ENCODE results near the gene CYSLTR2. TPM values are rescaled to one million over a fixed set of nuclear protein-coding genes. Genes with fewer than 3 reads are reported as not detected.
A peak's percentile ranks its signal among the peaks of the same experiment; 100 is the strongest.

Gene CYSLTR2
- total RNA-seq, 1 experiment from 2014 or later: not detected

DNA sequence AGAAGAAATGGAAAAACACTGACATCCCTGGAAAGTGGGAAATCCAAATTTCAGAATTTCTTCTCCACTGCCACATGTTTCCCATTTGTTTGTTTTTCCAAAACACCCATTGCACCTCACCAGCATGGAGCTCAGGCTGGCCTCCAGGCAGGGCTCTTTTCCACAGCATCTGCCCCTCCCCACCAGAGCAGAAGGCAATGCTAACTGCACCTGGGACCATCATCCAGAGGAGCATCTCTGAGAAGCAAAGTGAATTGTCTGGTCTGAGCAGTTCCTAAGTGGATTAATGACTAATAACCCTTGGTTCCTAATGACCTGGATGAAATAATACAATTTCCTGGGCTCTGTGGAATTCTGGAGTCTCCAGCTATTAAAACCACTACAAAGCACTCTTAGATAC is 8.8 kb upstream of the CYSLTR2 start:
- TF ChIP-seq MXD4 (CRISPR knock-in tag; IDR thresholded peaks at IDR 0.05; ENCODE audit: borderline replicate concordance) (no peak), TP53 (CRISPR knock-in tag; IDR thresholded peaks at IDR 0.05) (no peak)
- TF ChIP-seq, protein P1, sequence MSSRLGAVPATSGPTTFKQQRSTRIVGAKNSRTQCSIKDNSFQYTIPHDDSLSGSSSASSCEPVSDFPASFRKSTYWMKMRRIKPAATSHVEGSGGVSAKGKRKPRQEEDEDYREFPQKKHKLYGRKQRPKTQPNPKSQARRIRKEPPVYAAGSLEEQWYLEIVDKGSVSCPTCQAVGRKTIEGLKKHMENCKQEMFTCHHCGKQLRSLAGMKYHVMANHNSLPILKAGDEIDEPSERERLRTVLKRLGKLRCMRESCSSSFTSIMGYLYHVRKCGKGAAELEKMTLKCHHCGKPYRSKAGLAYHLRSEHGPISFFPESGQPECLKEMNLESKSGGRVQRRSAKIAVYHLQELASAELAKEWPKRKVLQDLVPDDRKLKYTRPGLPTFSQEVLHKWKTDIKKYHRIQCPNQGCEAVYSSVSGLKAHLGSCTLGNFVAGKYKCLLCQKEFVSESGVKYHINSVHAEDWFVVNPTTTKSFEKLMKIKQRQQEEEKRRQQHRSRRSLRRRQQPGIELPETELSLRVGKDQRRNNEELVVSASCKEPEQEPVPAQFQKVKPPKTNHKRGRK (CRISPR knock-in tag; IDR thresholded peaks at IDR 0.05; ENCODE audit: borderline replicate concordance): no peak
- TF ChIP-seq, protein P2, sequence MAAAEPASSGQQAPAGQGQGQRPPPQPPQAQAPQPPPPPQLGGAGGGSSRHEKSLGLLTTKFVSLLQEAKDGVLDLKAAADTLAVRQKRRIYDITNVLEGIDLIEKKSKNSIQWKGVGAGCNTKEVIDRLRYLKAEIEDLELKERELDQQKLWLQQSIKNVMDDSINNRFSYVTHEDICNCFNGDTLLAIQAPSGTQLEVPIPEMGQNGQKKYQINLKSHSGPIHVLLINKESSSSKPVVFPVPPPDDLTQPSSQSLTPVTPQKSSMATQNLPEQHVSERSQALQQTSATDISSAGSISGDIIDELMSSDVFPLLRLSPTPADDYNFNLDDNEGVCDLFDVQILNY (CRISPR knock-in tag; IDR thresholded peaks at IDR 0.05): no peak
- ATAC-seq: no peak
- Mint-ChIP-seq H3K4me3 (no peak overlapping the region), H3K27me3 (ENCODE audit: low read depth) (peaks cover 3% of the 10 kb centered on the region; the same call in 1 of the 2 replicates), H3K36me3 (no peaks in the 10 kb centered on the region), H3K9me3 (no peaks in the 10 kb centered on the region), H3K4me1 (peaks cover 16% of the 10 kb centered on the region), H3K27ac (no peak overlapping the region)
- CTCF ChIA-PET: no interaction called here
- DNase-seq (ENCODE audit: low spot score): no peak
- POLR2A ChIA-PET: no interaction called here

GRCh38 chr13:48645845-48646244 is 7.9 kb upstream of the CYSLTR2 start:
- Mint-ChIP-seq H3K27me3 (ENCODE audit: low read depth) (peaks cover 3% of the 10 kb centered on the region; the same call in 1 of the 2 replicates), H3K9me3 (no peaks in the 10 kb centered on the region), H3K27ac (no peak overlapping the region), H3K4me1 (peaks cover 8% of the 10 kb centered on the region), H3K36me3 (no peaks in the 10 kb centered on the region), H3K4me3 (no peak overlapping the region)
- DNase-seq (ENCODE audit: low spot score): no peak
- no peak for ATAC-seq
- CTCF ChIA-PET: no interaction called here
- POLR2A ChIA-PET: no interaction called here
- TF ChIP-seq, protein P3, sequence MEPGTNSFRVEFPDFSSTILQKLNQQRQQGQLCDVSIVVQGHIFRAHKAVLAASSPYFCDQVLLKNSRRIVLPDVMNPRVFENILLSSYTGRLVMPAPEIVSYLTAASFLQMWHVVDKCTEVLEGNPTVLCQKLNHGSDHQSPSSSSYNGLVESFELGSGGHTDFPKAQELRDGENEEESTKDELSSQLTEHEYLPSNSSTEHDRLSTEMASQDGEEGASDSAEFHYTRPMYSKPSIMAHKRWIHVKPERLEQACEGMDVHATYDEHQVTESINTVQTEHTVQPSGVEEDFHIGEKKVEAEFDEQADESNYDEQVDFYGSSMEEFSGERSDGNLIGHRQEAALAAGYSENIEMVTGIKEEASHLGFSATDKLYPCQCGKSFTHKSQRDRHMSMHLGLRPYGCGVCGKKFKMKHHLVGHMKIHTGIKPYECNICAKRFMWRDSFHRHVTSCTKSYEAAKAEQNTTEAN (CRISPR knock-in tag; IDR thresholded peaks at IDR 0.05): no peak
- TF ChIP-seq, protein P4, sequence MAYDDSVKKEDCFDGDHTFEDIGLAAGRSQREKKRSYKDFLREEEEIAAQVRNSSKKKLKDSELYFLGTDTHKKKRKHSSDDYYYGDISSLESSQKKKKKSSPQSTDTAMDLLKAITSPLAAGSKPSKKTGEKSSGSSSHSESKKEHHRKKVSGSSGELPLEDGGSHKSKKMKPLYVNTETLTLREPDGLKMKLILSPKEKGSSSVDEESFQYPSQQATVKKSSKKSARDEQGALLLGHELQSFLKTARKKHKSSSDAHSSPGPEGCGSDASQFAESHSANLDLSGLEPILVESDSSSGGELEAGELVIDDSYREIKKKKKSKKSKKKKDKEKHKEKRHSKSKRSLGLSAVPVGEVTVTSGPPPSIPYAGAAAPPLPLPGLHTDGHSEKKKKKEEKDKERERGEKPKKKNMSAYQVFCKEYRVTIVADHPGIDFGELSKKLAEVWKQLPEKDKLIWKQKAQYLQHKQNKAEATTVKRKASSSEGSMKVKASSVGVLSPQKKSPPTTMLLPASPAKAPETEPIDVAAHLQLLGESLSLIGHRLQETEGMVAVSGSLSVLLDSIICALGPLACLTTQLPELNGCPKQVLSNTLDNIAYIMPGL (CRISPR knock-in tag; IDR thresholded peaks at IDR 0.05): no peak
- TF ChIP-seq ZNF232 (CRISPR knock-in tag; IDR thresholded peaks at IDR 0.05) (no peak), NFYB (CRISPR knock-in tag; conservative IDR thresholded peaks at IDR 0.05; ENCODE audit: low read depth) (no peak), JUN (CRISPR knock-in tag; IDR thresholded peaks at IDR 0.05) (no peak), ZNF423 (CRISPR knock-in tag; IDR thresholded peaks at IDR 0.05) (no peak), GABPB1 (CRISPR knock-in tag; IDR thresholded peaks at IDR 0.05) (no peak), MYBL2 (CRISPR knock-in tag; IDR thresholded peaks at IDR 0.05) (no peak), PRRX2 (CRISPR knock-in tag; IDR thresholded peaks at IDR 0.05) (no peak), ETV6 (CRISPR knock-in tag; IDR thresholded peaks at IDR 0.05) (no peak), ZNF671 (CRISPR knock-in tag; IDR thresholded peaks at IDR 0.05) (no peak), FOXJ3 (CRISPR knock-in tag; IDR thresholded peaks at IDR 0.05; ENCODE audit: borderline replicate concordance) (no peak), CBFB (CRISPR knock-in tag; IDR thresholded peaks at IDR 0.05; ENCODE audit: low read depth) (no peak)
- TF ChIP-seq, protein P5, sequence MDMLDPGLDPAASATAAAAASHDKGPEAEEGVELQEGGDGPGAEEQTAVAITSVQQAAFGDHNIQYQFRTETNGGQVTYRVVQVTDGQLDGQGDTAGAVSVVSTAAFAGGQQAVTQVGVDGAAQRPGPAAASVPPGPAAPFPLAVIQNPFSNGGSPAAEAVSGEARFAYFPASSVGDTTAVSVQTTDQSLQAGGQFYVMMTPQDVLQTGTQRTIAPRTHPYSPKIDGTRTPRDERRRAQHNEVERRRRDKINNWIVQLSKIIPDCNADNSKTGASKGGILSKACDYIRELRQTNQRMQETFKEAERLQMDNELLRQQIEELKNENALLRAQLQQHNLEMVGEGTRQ (CRISPR knock-in tag; IDR thresholded peaks at IDR 0.05): no peak

DNA sequence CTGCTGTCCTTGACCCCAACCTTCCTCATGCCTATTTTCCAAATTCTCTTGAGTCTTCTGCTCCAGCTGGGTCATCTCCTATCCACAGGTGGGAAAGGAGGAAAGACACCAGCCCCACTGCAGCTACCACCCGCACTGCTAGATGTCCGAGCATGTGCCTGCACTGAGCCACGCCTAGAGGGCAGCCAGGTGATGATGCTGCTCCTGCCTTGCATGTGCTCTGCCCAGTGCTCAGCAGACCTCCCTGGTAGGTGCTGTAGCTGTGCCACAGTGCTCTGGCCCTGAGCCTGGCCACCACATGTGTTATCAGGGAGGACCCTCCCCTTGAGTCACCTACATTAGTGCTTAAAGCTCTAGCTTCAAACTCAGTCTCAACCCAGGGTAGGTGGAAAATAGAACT is 6.9 kb upstream of the CYSLTR2 start:
- DNase-seq (ENCODE audit: low spot score) (peak; percentile 11), ATAC-seq (peak; percentile 48)
- H3K4me3 Mint-ChIP-seq: no peak overlapping the region
- H3K9me3 Mint-ChIP-seq: no peaks in the 10 kb centered on the region
- ChIA-PET CTCF (interaction anchor here (1.3 kb wide), 1 partner anchor 65 kb away, joined by 3 read pairs; no protein-coding TSS in a partner anchor), POLR2A (no interaction called here)
- no peak overlapping the region for H3K27ac Mint-ChIP-seq
- peaks cover 3% of the 10 kb centered on the region; the same call in 1 of the 2 replicates for H3K27me3 Mint-ChIP-seq (ENCODE audit: low read depth)
- peaks cover 8% of the 10 kb centered on the region for H3K4me1 Mint-ChIP-seq
- H3K36me3 Mint-ChIP-seq: no peaks in the 10 kb centered on the region
- TF ChIP-seq FOXJ3 (CRISPR knock-in tag; IDR thresholded peaks at IDR 0.05; ENCODE audit: borderline replicate concordance) (no peak), GRHL2 (CRISPR knock-in tag; IDR thresholded peaks at IDR 0.05; ENCODE audit: insufficient replicate concordance, severe bottlenecking) (no peak), RORB (CRISPR knock-in tag; IDR thresholded peaks at IDR 0.05) (no peak), ZNF232 (CRISPR knock-in tag; IDR thresholded peaks at IDR 0.05) (no peak), SMAD3 (CRISPR knock-in tag; IDR thresholded peaks at IDR 0.05; ENCODE audit: borderline replicate concordance) (no peak), ZSCAN18 (CRISPR knock-in tag; IDR thresholded peaks at IDR 0.05) (no peak), JUN (CRISPR knock-in tag; IDR thresholded peaks at IDR 0.05) (no peak), IRF2 (CRISPR knock-in tag; IDR thresholded peaks at IDR 0.05; ENCODE audit: borderline replicate concordance, low read depth) (no peak), PRRX2 (CRISPR knock-in tag; IDR thresholded peaks at IDR 0.05) (no peak), ZNF423 (CRISPR knock-in tag; IDR thresholded peaks at IDR 0.05) (no peak), NFE2L1 (CRISPR knock-in tag; IDR thresholded peaks at IDR 0.05) (no peak), CREB1 (CRISPR knock-in tag; IDR thresholded peaks at IDR 0.05) (no peak), SOX15 (CRISPR knock-in tag; IDR thresholded peaks at IDR 0.05) (no peak)
- TF ChIP-seq, protein P6, sequence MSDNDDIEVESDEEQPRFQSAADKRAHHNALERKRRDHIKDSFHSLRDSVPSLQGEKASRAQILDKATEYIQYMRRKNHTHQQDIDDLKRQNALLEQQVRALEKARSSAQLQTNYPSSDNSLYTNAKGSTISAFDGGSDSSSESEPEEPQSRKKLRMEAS (CRISPR knock-in tag; IDR thresholded peaks at IDR 0.05): no peak

All from WTC11 (cell line).